DND-41 (cell line): ENCODE measurements around the gene PRTG.

Experiments
- CTCF ChIP-seq: IDR thresholded peaks from 2 replicates; pipeline ENCODE4 v1.5.1; 2012; ENCODE audit warnings: borderline replicate concordance, low read length, moderate library complexity, mild to moderate bottlenecking; ENCODE audit not compliant: poor library complexity, severe bottlenecking; ENCODE audit errors: extremely low read depth
- EZH2 ChIP-seq: IDR thresholded peaks from 3 replicates; pipeline ENCODE4 v1.6.1; 2012; ENCODE audit warnings: borderline replicate concordance, low read depth, mild to moderate bottlenecking, moderate library complexity, low read length, inconsistent platforms; ENCODE audit not compliant: severe bottlenecking

- TF ChIP-seq CTCF, result no peak
- TF ChIP-seq EZH2, result no peak
These were observed 59.6 kb downstream of the PRTG start for GRCh38 chr15:55683376-55683775.
